A549 (cell line): ENCODE data around the gene VIPR1. TPM values are rescaled to one million over a fixed set of nuclear protein-coding genes. Genes with fewer than 3 reads are reported as not detected.
A peak's percentile ranks its signal among the peaks of the same experiment; 100 is the strongest.

Source experiments
- ATAC-seq, 2 experiments: fragments of 200-7000 bp in 1 of 2; fragments of >200 bp in 1 of 2; cut with Nextera tagmentation in 1 of 2; cut with Tn5 transposase in 1 of 2; 3 replicates each; pipeline versions ENCODE4 v1.8.0 to v1.9.1; 2018 to 2020; ENCODE audit warnings: mild to moderate bottlenecking in 1 of 2, moderate library complexity in 1 of 2
- CTCF ChIA-PET: fragments of 300-600 bp; sonication (Branson Sonifier 250); formaldehyde crosslinking; extraction: SDS; loops from one replicate; lab custom pipeline; 2021; ENCODE audit warnings: antibody characterized with exemption, inconsistent platforms; lab: Yijun Ruan, JAX
- POLR2A ChIA-PET: fragments of 350-600 bp; formaldehyde crosslinking; extraction: SDS; loops from one replicate; lab custom pipeline; 2021; ENCODE audit warnings: antibody characterized with exemption, inconsistent platforms; lab: Yijun Ruan, JAX
- DNase-seq, 2 experiments: peaks; one replicate each; pipeline versions ENCODE4 v3.0.0 to v3.0.0-alpha.2; 2011 to 2016; ENCODE audit warnings: low read depth in 1 of 2, low spot score in 1 of 2
- FAIRE-seq: peaks from 2 replicates; lab custom pipeline; 2011; peaks lifted over from hg19 to GRCh38; lab: Jason Lieb, UNC
- H3K27ac ChIP-seq, 2 experiments: fragments of >200 bp; sonication (Bioruptor Twin); formaldehyde crosslinking; 3 replicates each; pipeline ENCODE4 v1.5.1; 2016 to 2017
- H3K4me1 ChIP-seq: fragments of >200 bp; sonication (Bioruptor Twin); formaldehyde crosslinking; 3 replicates; pipeline ENCODE4 v1.6.1; 2016
- H3K4me2 ChIP-seq: fragments of >200 bp; sonication (Bioruptor Twin); formaldehyde crosslinking; 3 replicates; pipeline ENCODE4 v1.6.1; 2016
- H3K4me3 ChIP-seq: fragments of >200 bp; sonication (Bioruptor Twin); formaldehyde crosslinking; 3 replicates; pipeline ENCODE4 v1.5.1; 2016
- H3K9me3 ChIP-seq: fragments of >200 bp; sonication (Bioruptor Twin); formaldehyde crosslinking; 3 replicates; pipeline ENCODE4 v1.6.1; 2016
- BHLHE40 ChIP-seq: IDR thresholded peaks from 2 replicates; pipeline ENCODE4 v1.6.1; 2012; ENCODE audit warnings: low read depth, low read length, inconsistent platforms
- CBX8 ChIP-seq: fragments of 200-600 bp; sonication (generic); IDR thresholded peaks from 2 replicates; pipeline ENCODE4 v1.6.1; 2016
- CHD4 ChIP-seq: fragments of 200-600 bp; sonication (generic); IDR thresholded peaks from 2 replicates; pipeline ENCODE4 v1.6.1; 2016; ENCODE audit warnings: antibody characterized with exemption, mild to moderate bottlenecking, borderline replicate concordance
- E2F6 ChIP-seq: IDR thresholded peaks from 2 replicates; pipeline ENCODE4 v1.6.1; 2012; ENCODE audit warnings: low read depth, borderline replicate concordance
- ESRRA ChIP-seq: fragments of 150-350 bp; IDR thresholded peaks from 2 replicates; pipeline ENCODE4 v1.6.1; 2014; ENCODE audit warnings: mild to moderate bottlenecking, low read length, borderline replicate concordance
- FOXS1 ChIP-seq: fragments of 250-450 bp; sonication (Bioruptor Pico); IDR thresholded peaks from 2 replicates; pipeline ENCODE4 v1.5.0; 2020; ENCODE audit warnings: mild to moderate bottlenecking, moderate library complexity
- HEYL ChIP-seq: fragments of 250-450 bp; sonication (Bioruptor Pico); IDR thresholded peaks from 2 replicates; pipeline ENCODE4 v1.8.0; 2021; ENCODE audit warnings: mild to moderate bottlenecking, moderate library complexity
- HOXA7 ChIP-seq: fragments of 250-450 bp; sonication (Bioruptor Pico); IDR thresholded peaks from 2 replicates; pipeline ENCODE4 v1.5.0; 2020; ENCODE audit warnings: mild to moderate bottlenecking, moderate library complexity
- JUN ChIP-seq, 2 experiments: fragments of >200 bp; sonication (Bioruptor Twin); formaldehyde crosslinking; IDR thresholded peaks; 2 replicates in 1 of 2; 3 replicates in 1 of 2; pipeline ENCODE4 v1.6.1; 2016 to 2017
- JUNB ChIP-seq: fragments of >200 bp; sonication (Bioruptor Twin); formaldehyde crosslinking; IDR thresholded peaks from 2 replicates; pipeline ENCODE4 v1.6.1; 2016
- KDM5A ChIP-seq: fragments of 200-600 bp; sonication (generic); IDR thresholded peaks from 2 replicates; pipeline ENCODE4 v1.6.1; 2016; ENCODE audit warnings: antibody characterized with exemption, mild to moderate bottlenecking
- MAX ChIP-seq: IDR thresholded peaks from 2 replicates; pipeline ENCODE4 v1.6.1; 2012
- MYC ChIP-seq: IDR thresholded peaks from 2 replicates; pipeline ENCODE4 v1.6.1; 2012; ENCODE audit warnings: mild to moderate bottlenecking, inconsistent platforms, low read length, improper control_type of control experiment, borderline replicate concordance
- NPAS2 ChIP-seq: fragments of 250-450 bp; sonication (Bioruptor Pico); IDR thresholded peaks from 2 replicates; pipeline ENCODE4 v1.8.0; 2022; ENCODE audit warnings: mild to moderate bottlenecking, moderate library complexity, borderline replicate concordance
- PBX3 ChIP-seq: IDR thresholded peaks from 2 replicates; pipeline ENCODE4 v1.6.1; 2012
- RNF2 ChIP-seq: fragments of 200-600 bp; sonication (generic); IDR thresholded peaks from 2 replicates; pipeline ENCODE4 v1.6.1; 2016; ENCODE audit warnings: low read depth, mild to moderate bottlenecking, antibody characterized with exemption, moderate library complexity, borderline replicate concordance
- WGBS: methylation state at CpG from one replicate; pipeline ENCODE4 v1.1.6; 2017; ENCODE audit errors: missing lambda C conversion rate; 5-methylcytosine and 5-hydroxymethylcytosine counted together
- polyA plus RNA-seq, 4 experiments: library from polyadenylated mRNA; depleted of rRNA in 3 of 4; stranded (reverse); fragments of >200 nt; fragmentation: RNase III in 1 of 4; extraction: RNeasy Plus Mini Kit Qiagen cat#74134 plus additional on column Dnase treatment in 1 of 4; gene quantifications; 2 replicates in 3 of 4; 3 replicates in 1 of 4; pipeline ENCODE4 v1.2.3, GENCODE V29; 2011 to 2017
- TF ChIP-seq, protein P1 (sequence below): fragments of 250-450 bp; sonication (Bioruptor Pico); IDR thresholded peaks from 2 replicates; pipeline ENCODE4 v1.5.0; 2020; ENCODE audit warnings: low read depth, mild to moderate bottlenecking, moderate library complexity
- TF ChIP-seq, protein P2 (sequence below): fragments of 250-450 bp; sonication (Bioruptor Pico); IDR thresholded peaks from 2 replicates; pipeline ENCODE4 v1.5.0; 2021; ENCODE audit warnings: mild to moderate bottlenecking, moderate library complexity, borderline replicate concordance

The VIPR1 gene
- polyA plus RNA-seq, 2 of the 4 experiments (the other 2 are of a cell fraction) = 0.26 to 0.80 TPM

- DNase-seq = no peak
- no peak overlapping the region for H3K27ac ChIP-seq
- TF ChIP-seq PBX3 = no peak
- TF ChIP-seq CHD4 = no peak
- TF ChIP-seq JUN (IDR thresholded peaks at IDR 0.05) = no peak
- no peak for TF ChIP-seq BHLHE40
- TF ChIP-seq MYC = no peak
- TF ChIP-seq HOXA7 (CRISPR knock-in tag) = no peak
- TF ChIP-seq, protein P1, sequence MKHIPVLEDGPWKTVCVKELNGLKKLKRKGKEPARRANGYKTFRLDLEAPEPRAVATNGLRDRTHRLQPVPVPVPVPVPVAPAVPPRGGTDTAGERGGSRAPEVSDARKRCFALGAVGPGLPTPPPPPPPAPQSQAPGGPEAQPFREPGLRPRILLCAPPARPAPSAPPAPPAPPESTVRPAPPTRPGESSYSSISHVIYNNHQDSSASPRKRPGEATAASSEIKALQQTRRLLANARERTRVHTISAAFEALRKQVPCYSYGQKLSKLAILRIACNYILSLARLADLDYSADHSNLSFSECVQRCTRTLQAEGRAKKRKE (CRISPR knock-in tag) = no peak
- no peak for TF ChIP-seq FOXS1 (CRISPR knock-in tag)
- no peak for TF ChIP-seq E2F6
- no peak for TF ChIP-seq ESRRA
- TF ChIP-seq, all 56 proteins: peak for 0
- POLR2A ChIA-PET = no interaction called here
- ATAC-seq (peak in 1 of 2 experiments; percentile 45; a peak in 2 of 6 replicates), FAIRE-seq (no peak)
- Histone ChIP-seq H3K9me3 (no peaks in the 10 kb centered on the region), H3K4me3 (no peak overlapping the region), H3K4me1 (no peaks in the 10 kb centered on the region), H3K4me2 (no peak overlapping the region)
- 38% methylated on average over 2 of the region's 6 CpGs for WGBS
- CTCF ChIA-PET = interaction anchor here (1.5 to 1.7 kb wide), 2 partner anchors 14 to 28 kb away, joined by 3 to 5 read pairs; no protein-coding TSS in a partner anchor
Observed at GRCh38 chr3:42518800-42519567, 16.5 kb downstream of the VIPR1 start.

DNA sequence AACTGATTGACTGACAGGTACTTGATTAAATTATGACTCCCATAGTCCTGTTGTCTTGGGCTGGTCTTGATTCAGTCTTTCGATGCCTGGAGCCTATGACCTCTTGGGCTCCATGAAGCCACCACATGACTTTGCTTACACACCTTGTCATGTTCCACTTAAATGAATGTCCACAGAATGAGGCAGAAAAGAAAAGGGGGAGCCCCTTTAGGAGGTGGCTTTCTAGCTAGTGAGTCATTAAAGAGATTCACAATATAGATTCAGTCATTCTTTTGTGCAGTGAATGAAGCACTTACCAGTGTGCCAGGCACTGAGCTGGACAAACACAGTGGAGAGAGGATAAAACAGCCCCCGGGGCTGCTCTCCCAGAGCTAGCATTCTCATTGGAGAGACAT, 17.1 kb downstream of the VIPR1 start:
- ChIA-PET CTCF (interaction anchor here (0.6 to 1.5 kb wide), 2 partner anchors 13 to 27 kb away, joined by 3 read pairs; no protein-coding TSS in a partner anchor), POLR2A (no interaction called here)
- Histone ChIP-seq H3K4me3 (no peak overlapping the region), H3K27ac (no peak overlapping the region), H3K9me3 (no peaks in the 10 kb centered on the region), H3K4me1 (no peaks in the 10 kb centered on the region), H3K4me2 (no peak overlapping the region)
- ATAC-seq (no peak), FAIRE-seq (no peak), DNase-seq (no peak)
- TF ChIP-seq PBX3 (no peak), JUNB (no peak), NPAS2 (CRISPR knock-in tag) (no peak), CBX8 (no peak), HEYL (CRISPR knock-in tag) (no peak), RNF2 (no peak), MAX (no peak), KDM5A (no peak)
- TF ChIP-seq, protein P2, sequence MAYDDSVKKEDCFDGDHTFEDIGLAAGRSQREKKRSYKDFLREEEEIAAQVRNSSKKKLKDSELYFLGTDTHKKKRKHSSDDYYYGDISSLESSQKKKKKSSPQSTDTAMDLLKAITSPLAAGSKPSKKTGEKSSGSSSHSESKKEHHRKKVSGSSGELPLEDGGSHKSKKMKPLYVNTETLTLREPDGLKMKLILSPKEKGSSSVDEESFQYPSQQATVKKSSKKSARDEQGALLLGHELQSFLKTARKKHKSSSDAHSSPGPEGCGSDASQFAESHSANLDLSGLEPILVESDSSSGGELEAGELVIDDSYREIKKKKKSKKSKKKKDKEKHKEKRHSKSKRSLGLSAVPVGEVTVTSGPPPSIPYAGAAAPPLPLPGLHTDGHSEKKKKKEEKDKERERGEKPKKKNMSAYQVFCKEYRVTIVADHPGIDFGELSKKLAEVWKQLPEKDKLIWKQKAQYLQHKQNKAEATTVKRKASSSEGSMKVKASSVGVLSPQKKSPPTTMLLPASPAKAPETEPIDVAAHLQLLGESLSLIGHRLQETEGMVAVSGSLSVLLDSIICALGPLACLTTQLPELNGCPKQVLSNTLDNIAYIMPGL (CRISPR knock-in tag) = no peak
- WGBS = 30% methylated on average over 2 of the region's 2 CpGs
